ENCODE results near the gene SLC13A4. TPM values are rescaled to one million over a fixed set of nuclear protein-coding genes. Genes with fewer than 3 reads are reported as not detected.

The SLC13A4 gene
- total and polyA plus RNA-seq, 2 donors from 2014 or later = not detected

DNA sequence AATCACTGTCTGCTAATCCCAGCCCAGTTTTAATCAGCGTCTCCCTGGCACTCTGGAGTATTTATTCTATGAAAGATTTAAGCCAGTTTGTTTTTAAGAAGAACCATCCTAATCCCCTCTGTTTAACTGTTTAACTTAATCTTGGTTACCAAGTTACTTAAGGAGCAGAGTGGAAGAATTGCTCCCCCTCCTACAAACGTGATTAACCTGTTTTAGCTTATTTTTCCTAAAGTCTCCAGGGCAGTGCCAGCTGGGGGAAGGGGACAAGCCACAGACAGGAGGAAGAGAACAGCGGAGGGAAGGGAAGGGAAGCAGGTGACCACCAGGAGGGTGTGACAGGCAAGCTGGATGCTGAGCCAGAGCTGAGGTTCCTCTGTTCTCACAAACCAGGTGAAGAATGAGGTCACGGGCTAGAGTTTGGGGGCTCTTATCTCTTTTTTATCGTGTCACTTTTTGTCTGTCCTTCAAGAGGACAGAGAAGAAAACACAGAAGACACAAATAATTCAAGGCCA is 1.7 kb downstream of the SLC13A4 start:
- Histone ChIP-seq H3K27ac (ENCODE audit: low read depth in 2 of 2, low read length in 2 of 2) (no peak overlapping the region), H3K27me3 (ENCODE audit: control insufficient read depth, insufficient read depth, low read length) (no peaks in the 10 kb centered on the region), H3K36me3 (ENCODE audit: control insufficient read depth in 2 of 3, insufficient read depth in 3 of 3, low read length in 3 of 3) (no peaks in the 10 kb centered on the region), H3K4me1 (ENCODE audit: control insufficient read depth in 2 of 3, insufficient read depth in 2 of 3, low read depth in 1 of 3, low read length in 3 of 3) (no peaks in the 10 kb centered on the region), H3K9me3 (ENCODE audit: control insufficient read depth in 2 of 3, insufficient read depth in 1 of 3, low read length in 3 of 3) (no peaks in the 10 kb centered on the region), H3K9ac (ENCODE audit: low read length in 3 of 3) (no peak overlapping the region), H3K4me3 (ENCODE audit: low read length in 3 of 3) (no peak overlapping the region)
- FAIRE-seq (no peak), DNase-seq (no peak)
- TF ChIP-seq, protein P1, sequence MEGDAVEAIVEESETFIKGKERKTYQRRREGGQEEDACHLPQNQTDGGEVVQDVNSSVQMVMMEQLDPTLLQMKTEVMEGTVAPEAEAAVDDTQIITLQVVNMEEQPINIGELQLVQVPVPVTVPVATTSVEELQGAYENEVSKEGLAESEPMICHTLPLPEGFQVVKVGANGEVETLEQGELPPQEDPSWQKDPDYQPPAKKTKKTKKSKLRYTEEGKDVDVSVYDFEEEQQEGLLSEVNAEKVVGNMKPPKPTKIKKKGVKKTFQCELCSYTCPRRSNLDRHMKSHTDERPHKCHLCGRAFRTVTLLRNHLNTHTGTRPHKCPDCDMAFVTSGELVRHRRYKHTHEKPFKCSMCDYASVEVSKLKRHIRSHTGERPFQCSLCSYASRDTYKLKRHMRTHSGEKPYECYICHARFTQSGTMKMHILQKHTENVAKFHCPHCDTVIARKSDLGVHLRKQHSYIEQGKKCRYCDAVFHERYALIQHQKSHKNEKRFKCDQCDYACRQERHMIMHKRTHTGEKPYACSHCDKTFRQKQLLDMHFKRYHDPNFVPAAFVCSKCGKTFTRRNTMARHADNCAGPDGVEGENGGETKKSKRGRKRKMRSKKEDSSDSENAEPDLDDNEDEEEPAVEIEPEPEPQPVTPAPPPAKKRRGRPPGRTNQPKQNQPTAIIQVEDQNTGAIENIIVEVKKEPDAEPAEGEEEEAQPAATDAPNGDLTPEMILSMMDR (IDR thresholded peaks at IDR 0.05; ENCODE audit: borderline replicate concordance, extremely low read depth, insufficient read depth) = no peak
- intact Hi-C loops (cut with DNase I) = no loop called here

DNA sequence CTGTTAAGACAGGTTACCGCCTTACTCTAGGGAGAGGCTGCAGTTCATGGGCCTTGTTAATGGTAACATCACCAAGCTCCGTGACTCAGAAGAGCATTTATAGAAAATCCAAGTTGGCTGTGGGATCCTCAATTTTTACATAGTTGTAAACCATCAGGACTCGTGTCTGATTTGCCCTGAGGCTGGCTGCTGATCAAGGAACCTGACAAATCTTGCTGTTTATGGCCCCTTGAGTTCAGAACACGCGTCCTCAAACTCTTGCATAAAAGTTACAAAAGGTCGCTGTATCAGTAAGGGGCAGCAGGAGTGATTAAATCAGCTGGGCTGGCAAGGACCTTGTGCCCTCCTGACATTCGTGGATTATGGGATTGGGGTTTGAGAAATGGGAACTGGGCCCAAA is 4.6 kb downstream of the SLC13A4 start:
- H3K27me3 ChIP-seq (ENCODE audit: control insufficient read depth, insufficient read depth, low read length) = no peaks in the 10 kb centered on the region
- DNase-seq (no peak), FAIRE-seq (no peak)
- no peaks in the 10 kb centered on the region for H3K9me3 ChIP-seq (ENCODE audit: control insufficient read depth in 2 of 3, insufficient read depth in 1 of 3, low read length in 3 of 3)
- H3K9ac ChIP-seq (ENCODE audit: low read length in 3 of 3) = no peak overlapping the region
- H3K27ac ChIP-seq (ENCODE audit: low read depth in 2 of 2, low read length in 2 of 2) = no peak overlapping the region
- H3K4me3 ChIP-seq (ENCODE audit: low read length in 3 of 3) = no peak overlapping the region
- intact Hi-C loops (cut with DNase I) = no loop called here
- H3K4me1 ChIP-seq (ENCODE audit: control insufficient read depth in 2 of 3, insufficient read depth in 2 of 3, low read depth in 1 of 3, low read length in 3 of 3) = no peaks in the 10 kb centered on the region
- H3K36me3 ChIP-seq (ENCODE audit: control insufficient read depth in 2 of 3, insufficient read depth in 3 of 3, low read length in 3 of 3) = no peaks in the 10 kb centered on the region
- TF ChIP-seq, protein P1 (IDR thresholded peaks at IDR 0.05; ENCODE audit: borderline replicate concordance, extremely low read depth, insufficient read depth) = no peak

DNA sequence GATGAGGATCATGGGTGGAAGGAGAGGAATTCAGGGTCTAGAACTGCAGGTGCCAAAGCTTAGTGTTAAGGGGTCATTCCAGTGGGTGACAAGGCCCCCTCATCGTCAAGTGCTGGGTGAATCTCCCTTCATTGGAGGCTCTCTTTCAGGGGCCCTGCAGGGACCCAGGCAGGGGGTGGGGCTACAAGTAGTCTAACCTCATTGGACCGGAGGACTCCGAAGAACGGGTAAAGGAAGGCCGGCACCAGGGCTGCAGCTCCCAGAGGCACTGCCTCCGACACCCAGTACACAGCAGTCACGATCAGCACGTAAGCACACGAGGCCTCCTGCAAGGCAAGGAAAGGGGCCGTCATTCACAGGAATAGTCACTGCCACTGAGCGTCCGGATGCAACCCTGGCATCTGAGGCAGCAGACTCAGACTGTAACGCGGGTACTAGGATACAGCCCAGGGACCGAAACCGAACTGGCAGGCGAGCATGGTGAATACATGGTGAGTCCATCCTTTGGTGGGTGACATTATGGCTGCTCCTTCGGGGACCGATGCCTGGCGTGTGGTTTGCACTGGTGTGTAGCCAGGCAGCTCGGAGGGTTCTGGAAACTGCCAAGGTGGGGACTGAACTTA is 6.7 kb downstream of the SLC13A4 start:
- Histone ChIP-seq H3K4me1 (ENCODE audit: control insufficient read depth in 2 of 3, insufficient read depth in 2 of 3, low read depth in 1 of 3, low read length in 3 of 3) (no peaks in the 10 kb centered on the region), H3K27me3 (ENCODE audit: control insufficient read depth, insufficient read depth, low read length) (no peaks in the 10 kb centered on the region), H3K9me3 (ENCODE audit: control insufficient read depth in 2 of 3, insufficient read depth in 1 of 3, low read length in 3 of 3) (no peaks in the 10 kb centered on the region), H3K4me3 (ENCODE audit: low read length in 3 of 3) (no peak overlapping the region), H3K9ac (ENCODE audit: low read length in 3 of 3) (no peak overlapping the region), H3K36me3 (ENCODE audit: control insufficient read depth in 2 of 3, insufficient read depth in 3 of 3, low read length in 3 of 3) (no peaks in the 10 kb centered on the region), H3K27ac (ENCODE audit: low read depth in 2 of 2, low read length in 2 of 2) (no peak overlapping the region)
- DNase-seq (no peak), FAIRE-seq (no peak)
- intact Hi-C loops (cut with DNase I) = no loop called here
- TF ChIP-seq, protein P1 (IDR thresholded peaks at IDR 0.05; ENCODE audit: borderline replicate concordance, extremely low read depth, insufficient read depth) = no peak

DNA sequence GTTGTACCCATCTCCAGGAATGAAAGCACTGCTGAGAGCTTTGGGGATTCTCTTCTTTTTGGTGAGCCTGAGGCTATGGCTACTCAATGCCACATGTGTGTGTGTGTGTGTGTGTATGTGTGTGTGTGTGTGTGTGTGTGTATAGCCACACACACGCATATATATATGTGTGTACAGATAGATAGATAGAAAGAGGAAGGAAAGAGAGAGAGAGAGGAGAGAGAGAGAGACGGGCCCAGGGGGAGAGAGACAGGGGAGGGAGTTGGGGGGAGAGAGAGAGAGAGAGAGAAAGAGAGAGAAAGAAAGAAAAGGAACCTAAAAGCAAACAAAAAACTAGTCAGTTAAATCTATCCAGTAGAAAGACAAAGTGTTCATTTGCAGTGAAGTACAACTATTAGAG is 8.3 kb downstream of the SLC13A4 start:
- TF ChIP-seq, protein P1 (IDR thresholded peaks at IDR 0.05; ENCODE audit: borderline replicate concordance, extremely low read depth, insufficient read depth) = no peak
- no peak overlapping the region for H3K4me3 ChIP-seq (ENCODE audit: low read length in 3 of 3)
- no peaks in the 10 kb centered on the region for H3K36me3 ChIP-seq (ENCODE audit: control insufficient read depth in 2 of 3, insufficient read depth in 3 of 3, low read length in 3 of 3)
- no peaks in the 10 kb centered on the region for H3K27me3 ChIP-seq (ENCODE audit: control insufficient read depth, insufficient read depth, low read length)
- H3K9ac ChIP-seq (ENCODE audit: low read length in 3 of 3) = no peak overlapping the region
- H3K9me3 ChIP-seq (ENCODE audit: control insufficient read depth in 2 of 3, insufficient read depth in 1 of 3, low read length in 3 of 3) = no peaks in the 10 kb centered on the region
- DNase-seq (no peak), FAIRE-seq (no peak)
- no peak overlapping the region for H3K27ac ChIP-seq (ENCODE audit: low read depth in 2 of 2, low read length in 2 of 2)
- H3K4me1 ChIP-seq (ENCODE audit: control insufficient read depth in 2 of 3, insufficient read depth in 2 of 3, low read depth in 1 of 3, low read length in 3 of 3) = no peaks in the 10 kb centered on the region
- intact Hi-C loops (cut with DNase I) = no loop called here
